OCI-M2 (cell line): ENCODE results near the gene MCAM.

Experiments
- DNase-seq: peaks from one replicate; lab custom pipeline; 2025; ENCODE audit not compliant: unreplicated experiment; lab: John Stamatoyannopoulos, UW

The MCAM gene

GRCh38 chr11:119267645-119268044 lies 49.3 kb downstream of the MCAM start:
- DNase-seq, result no peak

- DNase-seq, result no peak
These were observed 50.2 kb downstream of the MCAM start for GRCh38 chr11:119266517-119267255.

- no peak for DNase-seq
These were observed 50.9 kb downstream of the MCAM start for GRCh38 chr11:119266063-119266462.

GRCh38 chr11:119263352-119263940 lies 53.5 kb downstream of the MCAM start:
- no peak for DNase-seq

- no peak for DNase-seq
These were observed 54.1 kb downstream of the MCAM start for GRCh38 chr11:119262668-119263351.

GRCh38 chr11:119258983-119259382 lies 57.9 kb downstream of the MCAM start:
- no peak for DNase-seq
